GM18861 (cell line): ENCODE measurements around the gene GOLPH3.
"Not testable (repeated sequence)": the region's sequence is repeated elsewhere in the genome, so short reads cannot be mapped to it uniquely, and the experiment has no call there.

ENCODE experiments used
- ATAC-seq: cut with Tn5 transposase; IDR thresholded peaks from one replicate; pipeline ENCODE4 v1.9.1; 2021; ENCODE audit not compliant: unreplicated experiment

The GOLPH3 gene

GRCh38 chr5:32100691-32101302 is 73.3 kb downstream of the GOLPH3 start:
- ATAC-seq, result no peak

GRCh38 chr5:32100230-32100629 is 73.9 kb downstream of the GOLPH3 start:
- ATAC-seq, result no peak

GRCh38 chr5:32099486-32100035 is 74.6 kb downstream of the GOLPH3 start:
- ATAC-seq, result no peak

- ATAC-seq, result no peak
Measured at GRCh38 chr5:32098890-32099310, 75.2 kb downstream of the GOLPH3 start.

GRCh38 chr5:32098291-32098690 is 75.8 kb downstream of the GOLPH3 start:
- no peak for ATAC-seq

GRCh38 chr5:32096891-32097595 is 77.1 kb downstream of the GOLPH3 start:
- ATAC-seq, result no peak

GRCh38 chr5:32095261-32095671 is 78.9 kb downstream of the GOLPH3 start:
- ATAC-seq, result no peak

GRCh38 chr5:32094691-32095090 is 79.4 kb downstream of the GOLPH3 start:
- ATAC-seq, result no peak

GRCh38 chr5:32092938-32093812 is 80.9 kb downstream of the GOLPH3 start:
- ATAC-seq, result peak; percentile 89

GRCh38 chr5:32090755-32091128 is 83.4 kb downstream of the GOLPH3 start:
- no peak for ATAC-seq

GRCh38 chr5:32090026-32090754 is 83.9 kb downstream of the GOLPH3 start:
- no peak for ATAC-seq

- no peak for ATAC-seq
Measured at GRCh38 chr5:32089146-32090000, 84.7 kb downstream of the GOLPH3 start.

- ATAC-seq, result no peak
Measured at GRCh38 chr5:32088214-32088613, 85.9 kb downstream of the GOLPH3 start.

- ATAC-seq, result no peak
Measured at GRCh38 chr5:32087086-32088082, 86.7 kb downstream of the GOLPH3 start.

- ATAC-seq, result no peak
Measured at GRCh38 chr5:32083981-32084430, 90.1 kb downstream of the GOLPH3 start.

- ATAC-seq, result no peak
Measured at GRCh38 chr5:32082701-32083100, 91.4 kb downstream of the GOLPH3 start.

GRCh38 chr5:32080565-32080964 is 93.6 kb downstream of the GOLPH3 start:
- not testable (repeated sequence) for ATAC-seq

- ATAC-seq, result not testable (repeated sequence)
Measured at GRCh38 chr5:32078855-32079254, 95.3 kb downstream of the GOLPH3 start.
